Measurements from ENCODE around the gene EML1. TPM values are rescaled to one million over a fixed set of nuclear protein-coding genes. Genes with fewer than 3 reads are reported as not detected.

The EML1 gene
- total and polyA plus RNA-seq, 10 donors: 1.8 to 15.5 (median 6.0) TPM

GRCh38 chr14:99940064-99940463 is 146.9 kb downstream of the EML1 start:
- TF ChIP-seq POLR2A (IDR thresholded peaks at IDR 0.05): no peak
- no peak for TF ChIP-seq POLR2AphosphoS5 (IDR thresholded peaks at IDR 0.05)
- no peak for TF ChIP-seq CTCF (IDR thresholded peaks at IDR 0.05 in 8 of 11, conservative IDR thresholded peaks at IDR 0.05 in 3 of 11)
- Histone ChIP-seq H3K27ac (no peak overlapping the region), H3K4me3 (no peak overlapping the region), H3K27me3 (replicated peaks in 1 of 7) (peaks cover 0 to 8% (median 0%) of the 10 kb centered on the region in 7 donors), H3K9me3 (no peaks in the 10 kb centered on the region), H3K36me3 (peaks cover 0 to 37% (median 0%) of the 10 kb centered on the region in 6 donors), H3K4me1 (no peaks in the 10 kb centered on the region)
- no peak for DNase-seq
- 95 to 97% (median 96%) methylated on average over 15 of the region's 15 CpGs for WGBS, 5 donors
- intact Hi-C loops (cut with DNase I; ENCODE audit: low total_unique reads): no loop called here

- DNase-seq: no peak
- WGBS, 5 donors: 34 to 94% (median 84%) methylated on average over 1 of the region's 1 CpG
- H3K9me3 ChIP-seq: no peaks in the 10 kb centered on the region
- H3K27ac ChIP-seq: no peak overlapping the region
- peaks cover 0 to 16% (median under 1%) of the 10 kb centered on the region in 7 donors for H3K27me3 ChIP-seq (replicated peaks in 1 of 7)
- H3K4me3 ChIP-seq: no peak overlapping the region
- peaks cover 0 to 37% (median 0%) of the 10 kb centered on the region in 6 donors for H3K36me3 ChIP-seq
- TF ChIP-seq CTCF (IDR thresholded peaks at IDR 0.05 in 8 of 11, conservative IDR thresholded peaks at IDR 0.05 in 3 of 11) (no peak), POLR2A (IDR thresholded peaks at IDR 0.05) (no peak), POLR2AphosphoS5 (IDR thresholded peaks at IDR 0.05) (no peak)
- H3K4me1 ChIP-seq: peaks cover 0 to 2% (median under 1%) of the 10 kb centered on the region in 6 donors
- intact Hi-C loops (cut with DNase I; ENCODE audit: low total_unique reads): no loop called here
Measured at GRCh38 chr14:99941211-99941610, 148.0 kb downstream of the EML1 start.

GRCh38 chr14:99943620-99944019 is 150.4 kb downstream of the EML1 start:
- Histone ChIP-seq H3K27ac (no peak overlapping the region), H3K4me3 (no peak overlapping the region), H3K4me1 (peaks cover 5 to 18% (median 13%) of the 10 kb centered on the region in 6 donors), H3K9me3 (no peaks in the 10 kb centered on the region), H3K27me3 (replicated peaks in 1 of 7) (peaks cover 0 to 32% (median 11%) of the 10 kb centered on the region in 7 donors), H3K36me3 (peaks cover 0 to 19% (median 0%) of the 10 kb centered on the region in 6 donors)
- intact Hi-C loops (cut with DNase I; ENCODE audit: low total_unique reads): no loop called here
- TF ChIP-seq POLR2AphosphoS5 (IDR thresholded peaks at IDR 0.05) (no peak), CTCF (IDR thresholded peaks at IDR 0.05 in 8 of 11, conservative IDR thresholded peaks at IDR 0.05 in 3 of 11) (no peak), POLR2A (IDR thresholded peaks at IDR 0.05) (no peak)
- no peak for DNase-seq
- WGBS, 5 donors: 72 to 87% (median 83%) methylated on average over 9 of the region's 9 CpGs

- Histone ChIP-seq H3K27me3 (replicated peaks in 1 of 7) (peaks cover 0 to 38% (median 11%) of the 10 kb centered on the region in 7 donors), H3K9me3 (no peaks in the 10 kb centered on the region), H3K27ac (no peak overlapping the region), H3K4me3 (no peak overlapping the region), H3K36me3 (peaks cover 0 to 13% (median 0%) of the 10 kb centered on the region in 6 donors), H3K4me1 (peaks cover 5 to 18% (median 13%) of the 10 kb centered on the region in 6 donors)
- intact Hi-C loops (cut with DNase I; ENCODE audit: low total_unique reads): no loop called here
- no peak for DNase-seq
- no peak for TF ChIP-seq POLR2AphosphoS5 (IDR thresholded peaks at IDR 0.05)
- no peak for TF ChIP-seq POLR2A (IDR thresholded peaks at IDR 0.05)
- TF ChIP-seq CTCF (IDR thresholded peaks at IDR 0.05 in 8 of 11, conservative IDR thresholded peaks at IDR 0.05 in 3 of 11): no peak
- WGBS, 5 donors: 74 to 90% (median 84%) methylated on average over 13 of the region's 13 CpGs
Measured at GRCh38 chr14:99944241-99944651, 151.0 kb downstream of the EML1 start.

Data from spleen (tissue), 11 donors.